Prostate gland (tissue), 2 donors: ENCODE measurements around the gene PDE1C. TPM values are rescaled to one million over a fixed set of nuclear protein-coding genes. Genes with fewer than 3 reads are reported as not detected.

Source experiments
- DNase-seq: peaks from one replicate; pipeline ENCODE4 v3.0.0-alpha.2; 2019; ENCODE audit warnings: low spot score
- H3K27ac ChIP-seq, 2 donors: fragments of 200-600 bp; sonication (generic); 2 replicates each; pipeline ENCODE4 v1.5.1; 2017 to 2019
- H3K27me3 ChIP-seq: fragments of 200-600 bp; sonication (generic); replicated peaks from 2 replicates; pipeline ENCODE4 v1.5.1; 2019; ENCODE audit not compliant: insufficient read depth
- H3K36me3 ChIP-seq, 2 donors: fragments of 200-600 bp; sonication (generic); 1 replicate in 1 of 2; 2 replicates in 1 of 2; pipeline versions ENCODE4 v1.5.1 to v1.8.1; 2017 to 2019
- H3K4me1 ChIP-seq: fragments of 200-600 bp; sonication (generic); replicated peaks from 2 replicates; pipeline ENCODE4 v1.5.1; 2019
- H3K4me3 ChIP-seq, 2 donors: fragments of 200-600 bp; sonication (generic); 2 replicates each; pipeline ENCODE4 v1.5.1; 2017 to 2019
- H3K9me3 ChIP-seq: fragments of 200-600 bp; sonication (generic); 2 replicates; pipeline ENCODE4 v1.5.1; 2017
- POLR2A ChIP-seq: fragments of 450-650 bp; IDR thresholded peaks from one replicate; pipeline ENCODE4 v1.6.1; 2016; ENCODE audit warnings: antibody characterized with exemption, mild to moderate bottlenecking
- POLR2AphosphoS5 ChIP-seq: sonication (generic); formaldehyde crosslinking; IDR thresholded peaks from one replicate; pipeline ENCODE4 v1.6.1; 2017; ENCODE audit warnings: antibody characterized with exemption
- WGBS: methylation state at CpG from one replicate; pipeline ENCODE4 v1.1.5; 2018; 5-methylcytosine and 5-hydroxymethylcytosine counted together
- intact Hi-C: fragments of 100-400 bp; cut with DNase I; formaldehyde crosslinking; loops from one replicate; pipeline ENCODE4 v1.14.2; 2022
- total RNA-seq, 2 donors: library from RNA; depleted of rRNA; stranded (reverse); fragments of >200 nt; gene quantifications; one replicate each; pipeline ENCODE4 v1.1.0, GENCODE V29; 2016
- TF ChIP-seq, protein P1 (sequence below), 4 experiments: fragments of 200-600 bp in 2 of 4; fragments of 450-650 bp in 2 of 4; sonication (generic) in 2 of 4; IDR thresholded peaks; 1 replicate in 3 of 4; 2 replicates in 1 of 4; pipeline ENCODE4 v1.5.1; 2016 to 2019; ENCODE audit warnings: antibody characterized with exemption in 4 of 4, mild to moderate bottlenecking in 2 of 4, moderate library complexity in 2 of 4

The PDE1C gene
- total RNA-seq, 2 donors from 2014 or later = 2.4 to 4.2 TPM

DNA sequence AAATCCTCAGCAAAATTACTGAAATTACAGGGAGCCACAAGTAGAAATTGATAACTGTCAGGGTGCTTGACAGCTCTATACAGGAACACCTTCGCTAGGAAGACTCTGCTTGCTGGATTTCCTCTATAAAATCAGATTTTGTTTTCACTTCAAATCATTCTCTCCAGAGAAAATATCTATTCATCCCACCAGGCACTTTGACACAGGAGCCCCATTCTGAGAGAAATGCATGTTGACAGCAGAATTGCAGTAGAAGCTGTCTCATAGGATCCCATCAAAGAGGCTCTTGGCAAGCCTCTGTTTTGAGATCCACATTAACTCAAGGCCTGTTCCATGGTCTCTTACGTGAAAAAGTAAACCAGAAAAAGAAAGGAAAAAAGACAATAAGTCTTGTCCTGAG, 116.8 kb downstream of the PDE1C start:
- no peak overlapping the region for H3K27ac ChIP-seq
- TF ChIP-seq POLR2AphosphoS5 (no peak), POLR2A (no peak)
- TF ChIP-seq, protein P1, sequence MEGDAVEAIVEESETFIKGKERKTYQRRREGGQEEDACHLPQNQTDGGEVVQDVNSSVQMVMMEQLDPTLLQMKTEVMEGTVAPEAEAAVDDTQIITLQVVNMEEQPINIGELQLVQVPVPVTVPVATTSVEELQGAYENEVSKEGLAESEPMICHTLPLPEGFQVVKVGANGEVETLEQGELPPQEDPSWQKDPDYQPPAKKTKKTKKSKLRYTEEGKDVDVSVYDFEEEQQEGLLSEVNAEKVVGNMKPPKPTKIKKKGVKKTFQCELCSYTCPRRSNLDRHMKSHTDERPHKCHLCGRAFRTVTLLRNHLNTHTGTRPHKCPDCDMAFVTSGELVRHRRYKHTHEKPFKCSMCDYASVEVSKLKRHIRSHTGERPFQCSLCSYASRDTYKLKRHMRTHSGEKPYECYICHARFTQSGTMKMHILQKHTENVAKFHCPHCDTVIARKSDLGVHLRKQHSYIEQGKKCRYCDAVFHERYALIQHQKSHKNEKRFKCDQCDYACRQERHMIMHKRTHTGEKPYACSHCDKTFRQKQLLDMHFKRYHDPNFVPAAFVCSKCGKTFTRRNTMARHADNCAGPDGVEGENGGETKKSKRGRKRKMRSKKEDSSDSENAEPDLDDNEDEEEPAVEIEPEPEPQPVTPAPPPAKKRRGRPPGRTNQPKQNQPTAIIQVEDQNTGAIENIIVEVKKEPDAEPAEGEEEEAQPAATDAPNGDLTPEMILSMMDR (IDR thresholded peaks at IDR 0.05) = no peak
- no peak overlapping the region for H3K4me3 ChIP-seq
- H3K36me3 ChIP-seq = no peaks in the 10 kb centered on the region
- H3K4me1 ChIP-seq = no peaks in the 10 kb centered on the region
- H3K27me3 ChIP-seq = no peaks in the 10 kb centered on the region
- H3K9me3 ChIP-seq = no peaks in the 10 kb centered on the region
- 81% methylated on average over 2 of the region's 2 CpGs for WGBS
- no peak for DNase-seq
- intact Hi-C loops = no loop called here

DNA sequence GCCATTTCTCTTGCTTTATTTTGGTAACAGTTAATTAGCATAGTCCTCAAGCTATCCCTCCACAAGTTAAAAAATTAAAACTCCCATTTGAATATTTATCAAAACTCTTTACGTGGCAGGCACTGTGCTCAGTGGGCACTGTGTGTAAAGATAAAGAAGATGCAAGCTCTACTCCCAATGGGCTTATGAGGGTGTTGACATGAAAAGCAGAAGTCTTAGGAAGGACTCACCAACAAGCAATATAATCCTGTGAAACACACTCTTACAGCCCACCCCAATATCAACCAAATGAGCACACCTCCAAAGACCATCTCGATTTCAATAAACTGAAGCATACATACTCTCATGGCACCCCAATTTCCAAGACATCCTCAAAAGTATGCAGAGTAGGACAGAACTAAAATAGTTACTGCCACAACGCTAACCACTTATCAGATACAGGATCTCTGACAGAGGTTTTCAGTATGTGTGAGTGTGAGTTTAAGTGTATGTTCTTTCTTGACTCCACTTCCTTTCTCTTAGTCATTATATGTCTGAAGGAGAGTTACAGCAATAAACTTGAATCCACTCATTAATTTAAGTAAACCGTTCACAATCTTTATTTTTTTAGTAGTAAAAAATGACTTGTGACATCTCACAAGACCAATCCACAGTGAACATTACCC, 120.0 kb downstream of the PDE1C start:
- no peak for DNase-seq
- no peak overlapping the region for H3K4me3 ChIP-seq
- no peaks in the 10 kb centered on the region for H3K36me3 ChIP-seq
- no peak overlapping the region for H3K27ac ChIP-seq
- TF ChIP-seq POLR2AphosphoS5 (no peak), POLR2A (no peak)
- TF ChIP-seq, protein P1 (IDR thresholded peaks at IDR 0.05) = no peak
- no peaks in the 10 kb centered on the region for H3K9me3 ChIP-seq
- no peaks in the 10 kb centered on the region for H3K4me1 ChIP-seq
- intact Hi-C loops = no loop called here
- H3K27me3 ChIP-seq = no peaks in the 10 kb centered on the region
- 84% methylated on average over 4 of the region's 4 CpGs for WGBS

DNA sequence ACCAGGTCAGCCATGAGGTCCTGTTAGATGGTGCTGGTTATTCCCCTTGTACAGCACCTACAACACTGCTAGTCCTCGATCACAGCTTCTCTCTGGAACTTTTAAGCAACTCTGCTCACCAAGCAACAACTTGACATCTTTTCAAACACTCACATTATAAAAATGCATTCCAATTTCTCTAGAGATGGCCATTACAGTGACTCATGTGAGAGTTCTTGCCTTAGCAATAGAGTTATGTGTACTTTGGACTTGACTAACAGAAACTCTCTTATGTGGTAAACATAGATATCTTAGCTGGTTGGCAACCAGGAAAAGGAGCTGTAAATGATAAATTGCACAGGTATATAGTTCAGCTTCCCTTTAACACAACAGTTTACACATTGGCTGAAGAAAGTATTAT, 122.2 kb downstream of the PDE1C start:
- Histone ChIP-seq H3K4me1 (no peaks in the 10 kb centered on the region), H3K27ac (no peak overlapping the region), H3K36me3 (no peaks in the 10 kb centered on the region), H3K27me3 (no peaks in the 10 kb centered on the region), H3K4me3 (no peak overlapping the region), H3K9me3 (no peaks in the 10 kb centered on the region)
- TF ChIP-seq, protein P1 (IDR thresholded peaks at IDR 0.05) = no peak
- TF ChIP-seq POLR2A = no peak
- no peak for TF ChIP-seq POLR2AphosphoS5
- 25% methylated on average over 1 of the region's 1 CpG for WGBS
- intact Hi-C loops = no loop called here
- DNase-seq = no peak

GRCh38 chr7:31940167-31940566, 130.0 kb downstream of the PDE1C start:
- Histone ChIP-seq H3K36me3 (no peaks in the 10 kb centered on the region), H3K4me3 (no peak overlapping the region), H3K9me3 (no peaks in the 10 kb centered on the region), H3K4me1 (no peaks in the 10 kb centered on the region), H3K27me3 (no peaks in the 10 kb centered on the region), H3K27ac (no peak overlapping the region)
- TF ChIP-seq, protein P1 (IDR thresholded peaks at IDR 0.05) = no peak
- TF ChIP-seq POLR2AphosphoS5 = no peak
- no peak for TF ChIP-seq POLR2A
- no peak for DNase-seq
- WGBS = 87% methylated on average over 1 of the region's 1 CpG
- intact Hi-C loops = no loop called here

DNA sequence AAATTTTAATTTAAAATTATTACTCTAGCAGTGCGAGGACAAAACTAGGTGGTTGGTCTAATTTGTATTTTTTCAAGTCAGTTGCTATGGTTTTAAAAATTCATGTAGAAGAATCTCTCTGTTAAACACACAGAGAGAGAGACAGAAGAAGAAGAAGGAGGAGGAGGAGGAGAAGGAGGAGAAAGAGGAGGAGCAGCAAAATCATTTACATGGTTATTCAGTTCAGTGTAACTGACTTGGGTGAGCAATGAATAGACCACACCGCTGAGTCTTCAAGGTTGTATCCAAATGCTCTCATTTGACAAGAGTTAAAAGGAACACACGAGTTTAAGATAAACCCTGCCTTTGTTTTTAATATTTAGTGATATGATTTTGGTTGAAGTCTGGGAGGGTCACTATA, 131.1 kb downstream of the PDE1C start:
- Histone ChIP-seq H3K9me3 (no peaks in the 10 kb centered on the region), H3K36me3 (no peaks in the 10 kb centered on the region), H3K4me1 (no peaks in the 10 kb centered on the region), H3K27ac (no peak overlapping the region), H3K27me3 (no peaks in the 10 kb centered on the region), H3K4me3 (no peak overlapping the region)
- TF ChIP-seq POLR2AphosphoS5 = no peak
- TF ChIP-seq, protein P1 (IDR thresholded peaks at IDR 0.05) = no peak
- no peak for TF ChIP-seq POLR2A
- intact Hi-C loops = no loop called here
- WGBS = 90% methylated on average over 3 of the region's 3 CpGs
- no peak for DNase-seq
